Suppressor macrophage treated with lipopolysaccharide for 4 hours (primary cell): ENCODE measurements around the gene NPC1.
"Not testable (repeated sequence)": the region's sequence is repeated elsewhere in the genome, so short reads cannot be mapped to it uniquely, and the experiment has no call there.

Experiments
- DNase-seq: peaks from one replicate; pipeline ENCODE4 v3.0.0-alpha.2; 2020

The NPC1 gene

GRCh38 chr18:23515911-23516546, 70.3 kb downstream of the NPC1 start:
- peak; percentile 90 for DNase-seq

DNA sequence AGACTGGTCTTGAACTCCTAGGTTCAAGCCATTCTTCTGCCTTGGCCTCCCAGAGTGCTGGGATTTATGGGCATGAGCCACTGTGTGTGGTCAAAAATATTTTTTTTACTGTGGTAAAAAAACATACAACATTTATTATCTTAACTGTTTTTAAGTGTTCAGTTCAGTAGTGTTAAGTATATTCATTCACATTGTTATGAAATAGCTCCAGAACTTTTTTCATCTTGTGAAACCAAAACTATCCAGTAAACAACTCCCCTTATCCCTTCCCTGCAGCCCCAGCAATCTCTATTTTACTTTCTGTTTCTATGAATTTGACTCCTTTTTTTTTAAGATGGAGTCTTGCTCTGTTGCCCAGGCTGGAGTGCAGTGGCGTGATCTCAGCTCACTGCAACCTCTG, 73.7 kb downstream of the NPC1 start:
- peak; percentile 81 for DNase-seq

DNA sequence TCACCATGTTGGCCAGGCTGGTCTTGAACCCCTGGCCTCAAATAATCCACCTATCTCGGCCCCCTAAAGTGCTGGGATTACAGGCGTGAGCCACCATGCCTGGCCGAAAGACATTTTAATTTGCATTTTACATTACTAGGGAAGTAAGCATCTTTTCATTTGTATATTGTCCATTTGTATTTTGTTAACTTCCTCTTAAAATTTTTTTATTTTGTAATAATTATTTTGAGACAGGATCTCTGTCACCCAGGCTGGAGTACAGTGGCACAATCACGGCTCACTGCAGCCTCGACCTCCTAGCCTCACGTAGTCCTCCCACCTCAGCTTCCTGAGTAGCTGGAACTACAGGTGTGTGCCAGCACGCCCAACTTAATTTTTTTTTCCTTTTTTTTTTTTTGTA, 74.1 kb downstream of the NPC1 start:
- not testable (repeated sequence) for DNase-seq

GRCh38 chr18:23510923-23511322, 75.4 kb downstream of the NPC1 start:
- not testable (repeated sequence) for DNase-seq

DNA sequence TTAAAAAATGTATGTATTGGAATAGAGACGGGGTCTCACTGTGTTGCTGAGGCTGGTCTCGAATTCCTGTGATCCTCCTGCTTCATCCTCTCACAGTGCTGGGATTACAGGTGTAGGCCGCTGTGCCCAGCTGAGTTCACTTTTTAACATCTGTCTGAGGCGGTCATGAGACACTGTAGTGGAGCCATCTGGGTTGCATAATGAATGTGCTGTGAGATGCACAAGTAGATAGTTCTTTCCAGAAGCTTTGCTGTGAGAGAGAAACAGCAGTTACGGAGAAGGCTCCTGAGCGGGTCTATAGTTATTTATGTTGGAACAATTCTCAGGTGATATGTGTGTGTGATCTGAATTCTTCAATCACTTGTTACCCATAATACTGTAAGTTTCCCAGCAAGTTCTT, 79.9 kb downstream of the NPC1 start:
- no peak for DNase-seq

- DNase-seq, result peak; percentile 11
Measured at GRCh38 chr18:23504720-23505119, 81.6 kb downstream of the NPC1 start.

GRCh38 chr18:23503963-23504344, 82.4 kb downstream of the NPC1 start:
- no peak for DNase-seq

DNA sequence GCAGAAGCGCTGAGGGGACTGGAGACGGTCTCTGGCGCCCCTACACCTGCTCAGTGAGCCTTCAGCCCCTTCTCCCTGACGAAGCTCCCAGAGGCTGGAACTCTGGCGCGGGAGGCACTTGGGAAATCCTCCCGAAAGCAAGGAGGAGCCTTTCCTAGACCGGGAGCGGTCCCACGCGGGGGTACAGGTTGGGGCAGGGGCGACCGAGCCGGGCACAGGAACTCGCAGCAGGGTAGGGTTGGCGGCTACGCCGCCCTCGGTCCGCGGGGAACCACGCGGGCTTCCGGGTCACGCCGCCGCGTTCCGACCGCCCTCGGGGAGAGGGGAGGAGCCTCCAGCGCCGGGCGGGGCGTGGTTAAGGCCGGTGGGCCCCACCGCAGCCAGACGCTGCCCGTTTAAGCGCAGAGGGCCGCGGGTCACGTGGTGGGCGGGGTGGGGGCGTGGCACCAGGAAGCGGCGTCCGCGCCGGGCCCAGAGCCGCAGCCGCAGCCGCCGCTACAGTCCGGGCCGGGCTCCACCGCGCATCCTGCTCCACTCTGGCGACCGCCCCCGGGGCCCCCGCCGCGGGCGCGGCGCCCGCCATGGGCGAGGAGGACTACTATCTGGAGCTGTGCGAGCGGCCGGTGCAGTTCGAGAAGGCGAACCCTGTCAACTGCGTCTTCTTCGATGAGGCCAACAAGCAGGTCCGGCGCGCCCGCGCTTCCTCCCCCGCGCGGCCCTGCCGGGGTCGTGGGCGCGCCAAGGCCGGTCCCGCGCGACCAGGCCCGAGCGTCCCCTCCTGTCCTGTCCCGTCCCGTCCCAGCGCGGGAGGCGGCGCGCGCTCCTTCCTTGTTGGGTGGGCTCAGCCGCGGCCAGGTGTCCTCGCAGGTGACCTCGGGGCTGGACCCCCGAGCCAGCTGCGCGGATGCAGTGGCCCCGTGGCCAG, 83.0 kb downstream of the NPC1 start, which contains the start of gene RMC1:
RMC1 (plus strand) TSS at position 474 of the 925 bp plus-strand sequence; CDS start at position 582, 108 bp downstream.
- DNase-seq, result peak; percentile 99

GRCh38 chr18:23502516-23503037, 83.7 kb downstream of the NPC1 start:
- DNase-seq, result no peak

DNA sequence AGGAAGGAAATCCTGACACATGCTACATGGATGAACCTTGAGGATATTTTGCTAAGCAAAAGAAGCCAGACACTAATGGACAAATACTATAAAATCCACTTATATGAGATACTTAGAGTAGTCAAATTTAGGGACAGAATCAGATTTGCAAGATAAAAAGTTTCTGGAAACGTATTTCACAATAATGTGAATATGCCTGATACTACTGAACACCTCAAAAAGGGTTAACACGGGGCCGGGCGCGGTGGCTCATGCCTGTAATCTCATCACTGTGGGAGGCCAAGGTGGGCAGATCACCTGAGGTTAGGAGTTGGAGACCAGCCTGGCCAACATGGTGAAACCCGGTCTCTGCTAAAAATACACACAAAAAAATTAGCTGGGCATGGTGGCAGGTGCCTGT, 84.7 kb downstream of the NPC1 start:
- DNase-seq, result no peak

DNA sequence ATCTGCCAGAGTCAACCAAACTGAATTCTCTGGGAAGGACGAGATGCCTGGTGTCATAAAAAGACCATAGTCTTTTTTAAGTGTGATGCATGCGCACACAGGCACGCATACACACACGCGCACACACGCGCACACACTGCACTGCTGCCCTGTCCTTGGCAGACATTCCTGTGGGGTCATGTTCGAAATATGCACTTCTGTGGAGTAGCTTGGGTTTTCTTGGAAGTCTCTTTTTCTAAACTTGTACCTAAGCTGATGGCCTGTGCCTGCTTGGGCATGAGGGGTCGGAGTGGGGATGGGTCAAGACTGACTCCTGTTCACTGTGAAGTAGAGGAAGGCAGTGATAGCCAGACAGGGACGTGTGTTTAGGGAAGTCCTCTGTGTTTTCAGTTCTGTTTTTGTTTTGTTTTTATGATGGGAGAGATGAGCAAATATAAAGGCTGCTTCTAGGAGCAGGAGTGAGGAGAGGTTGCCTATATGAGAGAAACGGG, 87.0 kb downstream of the NPC1 start:
- DNase-seq, result peak; percentile 72

- peak; percentile 64 for DNase-seq
Measured at GRCh38 chr18:23498877-23499276, 87.4 kb downstream of the NPC1 start.

DNA sequence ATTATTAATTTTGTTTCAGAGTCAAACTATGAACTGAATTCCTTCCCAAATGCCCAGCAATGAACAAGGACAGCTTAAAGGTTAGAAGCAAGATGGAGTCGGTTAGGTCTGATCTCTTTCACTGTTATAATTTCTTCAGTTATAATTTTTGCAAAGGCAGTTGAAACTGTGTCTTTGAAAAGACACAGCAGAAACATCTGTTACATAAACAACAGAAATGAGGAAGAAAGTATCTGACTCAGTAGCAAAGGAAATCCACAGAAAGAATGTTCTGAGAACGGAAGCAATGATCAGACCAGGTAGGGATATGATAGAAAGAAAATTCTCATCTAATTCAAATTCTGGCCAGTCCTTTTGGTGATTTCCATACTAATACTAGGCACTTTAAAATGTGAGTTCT, 88.2 kb downstream of the NPC1 start:
- peak; percentile 34 for DNase-seq

GRCh38 chr18:23495723-23496440, 90.4 kb downstream of the NPC1 start:
- no peak for DNase-seq

GRCh38 chr18:23494992-23495391, 91.3 kb downstream of the NPC1 start:
- no peak for DNase-seq

GRCh38 chr18:23493654-23494053, 92.7 kb downstream of the NPC1 start:
- DNase-seq, result no peak

DNA sequence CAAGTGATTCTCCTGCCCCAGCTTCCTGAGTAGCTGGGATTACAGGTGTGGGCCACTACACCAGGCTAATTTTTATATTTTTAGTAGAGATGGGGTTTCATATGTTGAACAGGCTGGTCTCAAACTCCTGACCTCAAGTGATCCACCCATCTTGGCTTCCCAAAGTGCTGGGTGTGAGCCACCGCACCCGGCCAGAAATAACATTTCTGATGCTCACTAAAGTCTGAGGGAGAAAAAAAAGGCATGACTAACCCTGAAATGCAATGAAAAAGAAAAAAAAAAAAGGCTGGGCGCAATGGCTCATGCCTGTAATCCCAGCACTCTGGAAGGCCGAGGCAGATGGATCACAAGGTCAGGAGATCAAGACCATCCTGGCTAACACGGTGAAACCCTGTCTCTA, 96.7 kb downstream of the NPC1 start:
- not testable (repeated sequence) for DNase-seq

DNA sequence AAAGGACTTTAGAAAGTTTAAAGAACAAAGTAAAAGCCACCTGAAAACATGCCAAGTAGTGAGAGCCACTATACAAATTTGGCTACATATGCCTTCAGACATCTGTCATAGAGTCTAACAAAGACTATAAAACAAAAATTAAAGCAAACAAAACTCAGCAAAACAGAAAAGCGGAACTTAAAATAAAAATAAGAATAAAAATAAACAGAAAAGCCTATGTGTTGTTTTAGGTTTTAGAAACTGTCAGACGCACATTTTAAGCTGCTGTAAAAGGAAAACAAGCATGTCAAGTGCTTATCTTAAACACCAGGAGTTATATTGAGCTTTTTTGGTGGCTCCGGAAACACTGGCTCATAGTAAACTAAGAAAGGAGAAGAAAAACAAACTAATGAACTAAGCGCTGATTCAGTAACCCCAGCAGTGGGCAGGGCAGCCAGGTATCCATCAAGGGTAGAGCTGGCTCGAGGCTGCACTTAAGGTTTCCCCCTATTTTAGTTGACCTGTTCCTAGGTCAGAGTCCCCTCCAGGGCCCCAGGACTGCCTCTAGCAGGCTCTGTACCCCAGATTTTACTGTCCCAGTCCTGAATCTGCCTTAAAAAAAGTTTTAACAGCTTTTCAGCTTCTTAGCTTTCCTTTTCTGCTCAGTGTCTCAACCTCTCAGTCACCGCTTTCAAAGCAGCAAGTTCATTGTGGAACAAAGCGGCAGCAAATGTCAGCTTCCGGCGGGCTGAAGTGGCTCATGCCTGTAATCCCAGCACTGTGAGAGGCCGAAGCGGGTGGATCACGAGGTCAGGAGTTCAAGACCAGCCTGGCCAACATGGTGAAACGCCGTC, 98.4 kb downstream of the NPC1 start:
- peak; percentile 53 for DNase-seq

DNA sequence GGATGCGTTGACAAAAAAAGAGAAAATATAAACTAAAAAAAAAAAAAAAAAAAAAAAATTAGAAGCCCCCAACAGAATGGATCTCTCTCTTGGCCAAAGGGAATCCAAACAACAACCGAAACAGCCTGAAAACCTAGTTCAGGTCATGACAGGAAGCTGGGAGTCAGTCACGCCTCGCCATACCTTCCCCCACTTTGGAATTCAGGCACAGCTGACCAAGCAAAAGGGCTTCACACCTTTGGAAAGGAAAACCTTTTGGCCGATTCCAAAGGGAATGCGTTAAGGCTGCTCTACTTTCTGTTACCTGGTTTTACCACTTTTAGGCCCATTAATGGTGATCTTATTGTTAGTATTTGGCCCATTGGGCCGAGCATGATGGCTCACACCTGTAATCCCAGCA, 100.9 kb downstream of the NPC1 start:
- no peak for DNase-seq

DNA sequence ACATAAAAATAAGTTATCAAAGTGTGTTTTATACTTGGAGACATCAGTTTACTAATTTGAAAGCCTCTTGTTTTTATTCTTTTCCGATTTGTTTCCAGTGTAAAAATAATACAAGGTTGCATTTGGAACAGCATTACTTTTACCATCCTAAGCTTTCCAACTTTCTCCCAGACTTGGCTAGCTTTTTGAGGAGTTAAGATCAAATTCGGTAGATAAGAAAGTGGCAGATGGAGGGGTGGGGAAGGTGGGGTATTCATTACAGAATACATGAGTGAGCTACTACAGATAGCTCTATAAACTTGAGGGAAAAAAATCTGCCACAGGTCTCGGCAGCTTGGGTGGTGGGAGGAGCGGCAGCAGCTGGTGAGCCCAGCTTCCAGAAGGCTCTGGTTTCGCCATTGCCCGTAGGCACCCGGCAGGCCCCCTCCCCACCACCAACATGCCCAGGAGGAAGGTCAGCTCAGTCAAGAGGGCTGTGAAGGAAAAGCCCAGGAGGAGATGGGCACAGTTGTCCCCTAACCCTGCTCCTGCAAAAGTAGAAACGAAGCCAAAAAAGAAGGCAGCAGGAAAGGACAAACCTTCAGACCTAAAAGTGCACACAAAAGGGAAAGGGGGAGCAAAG, 101.6 kb downstream of the NPC1 start:
- no peak for DNase-seq
